H1 (cell line): ENCODE results near the gene GPR157. TPM values are rescaled to one million over a fixed set of nuclear protein-coding genes. Genes with fewer than 3 reads are reported as not detected.

ENCODE experiments used
- CTCF ChIA-PET: fragments of 300-600 bp; sonication (Branson Sonifier 250); formaldehyde crosslinking; loops from one replicate; lab custom pipeline; 2021; ENCODE audit not compliant: partially characterized antibody; lab: Charles Lee
- POLR2A ChIA-PET: fragments of 300-600 bp; sonication (Branson Sonifier 250); formaldehyde crosslinking; loops from one replicate; lab custom pipeline; 2021; ENCODE audit warnings: inconsistent platforms; ENCODE audit not compliant: partially characterized antibody; lab: Charles Lee
- DNase-seq, 2 experiments: peaks; one replicate each; pipeline versions ENCODE4 v3.0.0 to v3.0.0-alpha.2; 2010 to 2022; ENCODE audit warnings: low spot score in 2 of 2, low read depth in 1 of 2, mixed read lengths in 1 of 2
- FAIRE-seq: peaks from 2 replicates; lab custom pipeline; 2011; peaks lifted over from hg19 to GRCh38; lab: Jason Lieb, UNC
- H2AFZ ChIP-seq: 2 replicates; pipeline ENCODE4 v1.8.1; 2012; ENCODE audit warnings: low read length, inconsistent platforms
- H2AK5ac ChIP-seq: 2 replicates; pipeline ENCODE4 v1.6.1; 2013; ENCODE audit warnings: low read depth, low read length
- H2BK120ac ChIP-seq: replicated peaks from 2 replicates; pipeline ENCODE3; 2013; ENCODE audit warnings: low read depth, low read length, inconsistent platforms
- H2BK12ac ChIP-seq: 2 replicates; pipeline ENCODE4 v1.6.1; 2013; ENCODE audit warnings: low read depth, low read length
- H2BK15ac ChIP-seq: 2 replicates; pipeline ENCODE4 v1.6.1; 2013; ENCODE audit warnings: low read length
- H2BK20ac ChIP-seq: 2 replicates; pipeline ENCODE4 v1.6.1; 2013; ENCODE audit warnings: low read length
- H2BK5ac ChIP-seq: 2 replicates; pipeline ENCODE4 v1.6.1; 2013; ENCODE audit warnings: low read depth, low read length
- H3K14ac ChIP-seq: 2 replicates; pipeline ENCODE4 v1.6.1; 2013; ENCODE audit warnings: inconsistent platforms; ENCODE audit not compliant: insufficient read length
- H3K18ac ChIP-seq: 2 replicates; pipeline ENCODE4 v1.6.1; 2013; ENCODE audit warnings: low read length; ENCODE audit errors: extremely low read depth
- H3K23ac ChIP-seq: 2 replicates; pipeline ENCODE4 v1.6.1; 2013; ENCODE audit warnings: inconsistent platforms; ENCODE audit not compliant: insufficient read length
- H3K23me2 ChIP-seq: 2 replicates; pipeline ENCODE4 v1.6.1; 2013; ENCODE audit warnings: low read depth, low read length
- H3K27ac ChIP-seq: 2 replicates; pipeline ENCODE4 v1.6.1; 2011; ENCODE audit warnings: low read depth, low read length, inconsistent platforms
- H3K27me3 ChIP-seq, 4 experiments: replicated peaks in 1 of 4; 1 replicate in 1 of 4; 2 replicates in 3 of 4; pipeline versions ENCODE4 v1.6.1 to v1.8.1; 2011 to 2013; ENCODE audit warnings: low read length in 3 of 4, mild to moderate bottlenecking in 3 of 4, inconsistent platforms in 2 of 4, mixed read lengths in 2 of 4, moderate library complexity in 1 of 4; ENCODE audit not compliant: control insufficient read depth in 3 of 4, insufficient read depth in 3 of 4; ENCODE audit errors: extremely low read depth in 1 of 4
- H3K36me3 ChIP-seq, 4 experiments: 2 replicates each; pipeline versions ENCODE4 v1.6.1 to v1.8.1; 2011 to 2013; ENCODE audit warnings: mild to moderate bottlenecking in 4 of 4, low read length in 3 of 4, moderate library complexity in 2 of 4, control low read depth in 1 of 4, inconsistent platforms in 1 of 4; ENCODE audit not compliant: insufficient read depth in 4 of 4, control insufficient read depth in 2 of 4
- H3K4ac ChIP-seq: replicated peaks from 2 replicates; pipeline ENCODE3; 2013; ENCODE audit warnings: low read length, low read depth, mixed read lengths, inconsistent platforms; ENCODE audit not compliant: insufficient read length
- H3K4me1 ChIP-seq, 4 experiments: replicated peaks in 1 of 4; 1 replicate in 1 of 4; 2 replicates in 3 of 4; pipeline versions ENCODE4 v1.6.1 to v1.8.1; 2011 to 2013; ENCODE audit warnings: low read length in 3 of 4, inconsistent platforms in 2 of 4, mixed read lengths in 1 of 4; ENCODE audit not compliant: insufficient read depth in 4 of 4, control insufficient read depth in 3 of 4
- H3K4me2 ChIP-seq, 2 experiments: 2 replicates each; pipeline versions ENCODE4 v1.6.1 to v1.8.1; 2011 to 2013; ENCODE audit warnings: low read depth in 2 of 2, low read length in 2 of 2, control low read depth in 1 of 2, inconsistent platforms in 1 of 2, mild to moderate bottlenecking in 1 of 2; ENCODE audit not compliant: insufficient read depth in 1 of 2
- H3K4me3 ChIP-seq, 4 experiments: fragments of 200-600, 300-600 bp in 1 of 4; sonication (generic), shearing (Covaris generic), sonication (Bioruptor Twin) in 1 of 4; 2 replicates each; pipeline versions ENCODE4 v1.5.1 to v1.8.1; 2011 to 2016; ENCODE audit warnings: low read length in 4 of 4, low read depth in 3 of 4, control low read depth in 2 of 4, inconsistent platforms in 2 of 4, mild to moderate bottlenecking in 2 of 4, mixed read lengths in 1 of 4, moderate library complexity in 1 of 4; ENCODE audit not compliant: insufficient read depth in 2 of 4; ENCODE audit errors: extremely low read depth in 1 of 4
- H3K56ac ChIP-seq: replicated peaks from 2 replicates; pipeline ENCODE3; 2013; ENCODE audit warnings: low read depth, mild to moderate bottlenecking, mixed read lengths, low read length, inconsistent platforms; ENCODE audit not compliant: insufficient read length
- H3K79me1 ChIP-seq: 2 replicates; pipeline ENCODE4 v1.6.1; 2013; ENCODE audit warnings: low read depth, low read length, control low read depth
- H3K79me2 ChIP-seq, 2 experiments: 2 replicates each; pipeline versions ENCODE4 v1.6.1 to v1.8.1; 2012 to 2013; ENCODE audit warnings: low read length in 2 of 2, mild to moderate bottlenecking in 2 of 2, inconsistent platforms in 1 of 2; ENCODE audit not compliant: insufficient read depth in 2 of 2, control insufficient read depth in 1 of 2
- H3K9ac ChIP-seq, 4 experiments: replicated peaks in 1 of 4; 1 replicate in 1 of 4; 2 replicates in 3 of 4; pipeline versions ENCODE4 v1.6.1 to v1.8.1; 2011 to 2013; ENCODE audit warnings: low read depth in 3 of 4, low read length in 3 of 4, control low read depth in 2 of 4, mild to moderate bottlenecking in 2 of 4, moderate library complexity in 2 of 4, inconsistent platforms in 1 of 4; ENCODE audit errors: extremely low read depth in 1 of 4
- H3K9me3 ChIP-seq, 2 experiments: 2 replicates each; pipeline versions ENCODE4 v1.6.1 to v1.8.1; 2012 to 2013; ENCODE audit warnings: mild to moderate bottlenecking in 2 of 2, moderate library complexity in 2 of 2, control low read depth in 1 of 2, inconsistent platforms in 1 of 2, low read depth in 1 of 2, low read length in 1 of 2, mixed read lengths in 1 of 2; ENCODE audit not compliant: insufficient read depth in 2 of 2
- H4K20me1 ChIP-seq, 2 experiments: replicated peaks in 1 of 2; 2 replicates each; pipeline versions ENCODE3 to v1.8.1; 2011 to 2013; ENCODE audit warnings: inconsistent platforms in 2 of 2, low read length in 2 of 2, mild to moderate bottlenecking in 1 of 2; ENCODE audit not compliant: insufficient read depth in 2 of 2, control insufficient read depth in 1 of 2
- H4K5ac ChIP-seq: 2 replicates; pipeline ENCODE4 v1.6.1; 2013; ENCODE audit warnings: low read length, low read depth, mixed read lengths, inconsistent platforms; ENCODE audit not compliant: insufficient read length
- H4K8ac ChIP-seq: 2 replicates; pipeline ENCODE4 v1.8.0; 2013; ENCODE audit warnings: mild to moderate bottlenecking, moderate library complexity, low read length, inconsistent platforms; ENCODE audit not compliant: insufficient read depth; ENCODE audit errors: extremely low read depth
- H4K91ac ChIP-seq: replicated peaks from 2 replicates; pipeline ENCODE3; 2013; ENCODE audit warnings: low read length, mixed read lengths, inconsistent platforms; ENCODE audit not compliant: insufficient read length
- ATF3 ChIP-seq: IDR thresholded peaks from 2 replicates; pipeline ENCODE4 v1.6.1; 2011; ENCODE audit warnings: low read depth, mild to moderate bottlenecking, low read length; ENCODE audit not compliant: insufficient read depth
- CHD1 ChIP-seq: IDR thresholded peaks from 2 replicates; pipeline ENCODE4 v1.6.1; 2012; ENCODE audit warnings: low read depth, low read length, improper control_type of control experiment
- HDAC6 ChIP-seq: IDR thresholded peaks from one replicate; pipeline ENCODE4 v1.7.1; 2012; ENCODE audit warnings: low read depth, mild to moderate bottlenecking, inconsistent platforms, low read length, moderate library complexity
- PHF8 ChIP-seq: fragments of 200-600 bp; sonication (generic); conservative IDR thresholded peaks from 2 replicates; pipeline ENCODE4 v1.7.1; 2012; ENCODE audit warnings: low read depth, mild to moderate bottlenecking, inconsistent platforms, low read length, moderate library complexity
- RNF2 ChIP-seq: fragments of 200-900, 300-1000 bp; sonication (generic); IDR thresholded peaks from 2 replicates; pipeline ENCODE4 v1.7.1; 2016; ENCODE audit warnings: borderline replicate concordance, low read depth, mild to moderate bottlenecking, antibody characterized with exemption, low read length; ENCODE audit not compliant: poor library complexity, severe bottlenecking; ENCODE audit errors: missing control alignments
- SP1 ChIP-seq: IDR thresholded peaks from 2 replicates; pipeline ENCODE4 v1.6.1; 2011; ENCODE audit warnings: low read depth, low read length
- TAF7 ChIP-seq: optimal IDR thresholded peaks from 2 replicates; pipeline ENCODE3; 2011; ENCODE audit warnings: low read depth, mild to moderate bottlenecking, inconsistent platforms, low read length, moderate library complexity, borderline replicate concordance
- WGBS, 2 experiments: shearing (Covaris generic) in 1 of 2; methylation state at CpG; one replicate each; pipeline versions ENCODE4 v1.1.6 to v1.1.7; 2013 to 2015; ENCODE audit warnings: low lambda C conversion rate in 2 of 2, mixed read lengths in 2 of 2, inconsistent platforms in 1 of 2, low coverage in 1 of 2, missing lambda C conversion rate in 1 of 2; ENCODE audit not compliant: insufficient replicate concordance in 2 of 2, insufficient coverage in 1 of 2, insufficient read length in 1 of 2; ENCODE audit errors: extremely low coverage in 1 of 2, missing lambda C conversion rate in 1 of 2; 5-methylcytosine and 5-hydroxymethylcytosine counted together
- polyA plus RNA-seq, 7 experiments: library from polyadenylated mRNA; depleted of rRNA in 3 of 7; stranded (reverse) in 5 of 7; unstranded in 2 of 7; fragments of >200 nt in 5 of 7; fragments of 200-250 nt in 2 of 7; gene quantifications; 1 replicate in 5 of 7; 2 replicates in 1 of 7; 4 replicates in 1 of 7; pipeline versions ENCODE4 v1.2.1 to v1.2.3, GENCODE V29; 2011 to 2013; ENCODE audit warnings: missing spikeins in 2 of 7, mixed read lengths in 2 of 7
- total RNA-seq: library from RNA; stranded (reverse); fragmentation: NEBNext Ultra II Directional; extraction: Animal tissue kit (Norgen Biotek cat#: 25700); gene quantifications from 2 replicates; pipeline ENCODE4 v1.2.1, GENCODE V29; 2021

GPR157 gene
- total and polyA plus RNA-seq, 2 of the 8 experiments (the other 6 are each of a cell fraction or from before 2014, with no cell fraction given), result 1.0 to 11.0 TPM

GRCh38 chr1:9107136-9107535 lies 21.8 kb downstream of the GPR157 start:
- 77% methylated on average over 4 of the region's 4 CpGs; no CpG with 5 or more reads in 1 of the 2 experiments for WGBS, 2 experiments
- Histone ChIP-seq H3K36me3 (no peaks in the 10 kb centered on the region), H3K4ac (no peak overlapping the region), H3K79me2 (no peaks in the 10 kb centered on the region), H3K4me3 (no peak overlapping the region), H4K91ac (no peak overlapping the region), H2BK5ac (no peak overlapping the region), H3K4me2 (no peak overlapping the region), H3K9ac (no peak overlapping the region), H2BK120ac (no peak overlapping the region), H3K23ac (no peak overlapping the region), H3K56ac (no peak overlapping the region), H2AK5ac (no peak overlapping the region), H4K8ac (no peak overlapping the region), H2BK15ac (no peak overlapping the region), H4K20me1 (peaks cover 0 to 2% of the 10 kb centered on the region in 2 experiments), H3K18ac (no peak overlapping the region), H2AFZ (no peak overlapping the region), H3K27me3 (no peaks in the 10 kb centered on the region), H3K4me1 (peaks cover 0 to 2% (median 0%) of the 10 kb centered on the region in 4 experiments; a peak in 4 of 7 replicates), H3K79me1 (no peaks in the 10 kb centered on the region), H3K27ac (no peak overlapping the region), H3K9me3 (no peaks in the 10 kb centered on the region), H2BK20ac (no peak overlapping the region), H3K14ac (no peak overlapping the region), H4K5ac (no peak overlapping the region), H2BK12ac (no peak overlapping the region), H3K23me2 (no peaks in the 10 kb centered on the region)
- TF ChIP-seq PHF8 (no peak), HDAC6 (no peak), RNF2 (no peak), TAF7 (no peak), ATF3 (no peak), SP1 (no peak), CHD1 (no peak)
- no peak for FAIRE-seq
- DNase-seq, result no peak
- ChIA-PET CTCF (interaction anchor here (0.8 to 13.9 kb wide), 11 partner anchors 13 to 142 kb away, joined by 3 to 156 read pairs (median 3); no protein-coding TSS in a partner anchor), POLR2A (interaction anchor here (0.5 to 1.4 kb wide), 2 partner anchors 68 to 98 kb away, joined by 3 to 4 read pairs; no protein-coding TSS in a partner anchor)
